Neural progenitor cell (in vitro differentiated cells): ENCODE results near the gene IL31. TPM values are rescaled to one million over a fixed set of nuclear protein-coding genes. Genes with fewer than 3 reads are reported as not detected.

Experiments used
- DNase-seq: peaks from one replicate; pipeline ENCODE4 v3.0.0-alpha.2; 2016; ENCODE audit warnings: low spot score
- H2AFZ ChIP-seq: fragments of 200-600 bp; sonication (generic); replicated peaks from 2 replicates; pipeline ENCODE4 v1.6.1; 2016; ENCODE audit warnings: antibody characterized with exemption
- H3F3A ChIP-seq: fragments of 200-600 bp; sonication (generic); 2 replicates; pipeline ENCODE4 v1.6.1; 2016; ENCODE audit warnings: antibody characterized with exemption, low read depth
- H3K27ac ChIP-seq: fragments of 200-600 bp; sonication (generic); 2 replicates; pipeline ENCODE4 v1.5.1; 2016; ENCODE audit warnings: mild to moderate bottlenecking
- H3K27me3 ChIP-seq: fragments of 200-600 bp; sonication (generic); 2 replicates; pipeline ENCODE4 v1.6.1; 2016; ENCODE audit warnings: mild to moderate bottlenecking, moderate library complexity
- H3K36me3 ChIP-seq: fragments of 200-600 bp; sonication (generic); 2 replicates; pipeline ENCODE4 v1.5.1; 2016
- H3K4me1 ChIP-seq: fragments of 200-600 bp; sonication (generic); 2 replicates; pipeline ENCODE4 v1.6.1; 2016; ENCODE audit warnings: mixed run types
- H3K4me2 ChIP-seq: fragments of 200-600 bp; sonication (generic); 2 replicates; pipeline ENCODE4 v1.6.1; 2016
- H3K4me3 ChIP-seq: fragments of 200-600 bp; sonication (generic); 2 replicates; pipeline ENCODE4 v1.5.1; 2016
- H3K79me2 ChIP-seq: fragments of 200-600 bp; sonication (generic); 2 replicates; pipeline ENCODE4 v1.6.1; 2016; ENCODE audit warnings: low read depth
- H3K9ac ChIP-seq: fragments of 200-600 bp; sonication (generic); 2 replicates; pipeline ENCODE4 v1.6.1; 2016
- H3K9me3 ChIP-seq: fragments of 200-600 bp; sonication (generic); 2 replicates; pipeline ENCODE4 v1.5.1; 2016; ENCODE audit warnings: low read depth
- H4K20me1 ChIP-seq: fragments of 200-600 bp; sonication (generic); 2 replicates; pipeline ENCODE4 v1.6.1; 2016; ENCODE audit warnings: low read depth
- H3K27ac Mint-ChIP-seq: 3 replicates; pipeline ENCODE4 v1.8.0; 2021; ENCODE audit warnings: mixed read lengths
- H3K27me3 Mint-ChIP-seq: 2 replicates; pipeline ENCODE4 v1.8.0; 2022; ENCODE audit warnings: low read depth, mild to moderate bottlenecking, inconsistent platforms, moderate library complexity, mixed read lengths; ENCODE audit not compliant: insufficient read depth
- H3K36me3 Mint-ChIP-seq: 3 replicates; pipeline ENCODE4 v1.8.0; 2021; ENCODE audit warnings: mixed read lengths
- H3K4me1 Mint-ChIP-seq: 3 replicates; pipeline ENCODE4 v1.8.0; 2021; ENCODE audit warnings: mixed read lengths
- H3K4me3 Mint-ChIP-seq: 3 replicates; pipeline ENCODE4 v1.8.0; 2021; ENCODE audit warnings: mild to moderate bottlenecking, moderate library complexity, mixed read lengths
- H3K9me3 Mint-ChIP-seq: 3 replicates; pipeline ENCODE4 v1.8.0; 2020; ENCODE audit warnings: mixed read lengths
- CTCF ChIP-seq: fragments of 200-600 bp; sonication (generic); IDR thresholded peaks from 2 replicates; pipeline ENCODE4 v1.5.1; 2017; ENCODE audit warnings: antibody characterized with exemption, mild to moderate bottlenecking
- EZH2 ChIP-seq: fragments of 200-600 bp; sonication (generic); IDR thresholded peaks from 2 replicates; pipeline ENCODE4 v1.6.1; 2017; ENCODE audit warnings: antibody characterized with exemption, mild to moderate bottlenecking, moderate library complexity
- EZH2phosphoT487 ChIP-seq: fragments of 200-600 bp; sonication (generic); IDR thresholded peaks from 2 replicates; pipeline ENCODE4 v1.6.1; 2017; ENCODE audit warnings: antibody characterized with exemption
- total RNA-seq: library from RNA; depleted of rRNA; stranded (reverse); fragments of >200 nt; gene quantifications from 2 replicates; pipeline ENCODE4 v1.2.3, GENCODE V29; 2015; ENCODE audit warnings: low replicate concordance

Gene IL31
- total RNA-seq, 1 donor from 2014 or later: not detected

GRCh38 chr12:122166422-122167349 is 7.3 kb downstream of the IL31 start:
- H3K27me3 ChIP-seq: no peaks in the 10 kb centered on the region
- Mint-ChIP-seq H3K4me3 (no peak overlapping the region), H3K4me1 (peaks cover 9% of the 10 kb centered on the region), H3K27ac (peak overlapping the region; percentile 29), H3K36me3 (no peaks in the 10 kb centered on the region), H3K9me3 (peaks cover 4% of the 10 kb centered on the region), H3K27me3 (peaks cover 4% of the 10 kb centered on the region)
- no peaks in the 10 kb centered on the region for H4K20me1 ChIP-seq
- H2AFZ ChIP-seq: peak overlapping the region; percentile 57
- H3K79me2 ChIP-seq: no peaks in the 10 kb centered on the region
- H3K4me1 ChIP-seq: no peaks in the 10 kb centered on the region
- no peaks in the 10 kb centered on the region for H3F3A ChIP-seq
- no peak overlapping the region for H3K9ac ChIP-seq
- H3K4me2 ChIP-seq: no peak overlapping the region
- H3K9me3 ChIP-seq: no peaks in the 10 kb centered on the region
- DNase-seq: no peak
- no peak overlapping the region for H3K4me3 ChIP-seq
- H3K36me3 ChIP-seq: no peaks in the 10 kb centered on the region
- H3K27ac ChIP-seq: no peak overlapping the region
- TF ChIP-seq EZH2 (no peak), EZH2phosphoT487 (no peak), CTCF (no peak)

- H3K27me3 Mint-ChIP-seq: no peaks in the 10 kb centered on the region
- no peak overlapping the region for H3K4me3 Mint-ChIP-seq
- TF ChIP-seq EZH2phosphoT487: no peak
- TF ChIP-seq EZH2: no peak
- H3K9ac ChIP-seq: no peak overlapping the region
- H3K4me1 Mint-ChIP-seq: peaks cover 9% of the 10 kb centered on the region
- H3K4me2 ChIP-seq: no peak overlapping the region
- H3K27ac ChIP-seq: no peak overlapping the region
- H3K27me3 ChIP-seq: no peaks in the 10 kb centered on the region
- H3K4me1 ChIP-seq: no peaks in the 10 kb centered on the region
- H3K9me3 Mint-ChIP-seq: no peaks in the 10 kb centered on the region
- no peaks in the 10 kb centered on the region for H3K79me2 ChIP-seq
- no peaks in the 10 kb centered on the region for H3K36me3 Mint-ChIP-seq
- H3K27ac Mint-ChIP-seq: no peak overlapping the region
- no peak overlapping the region for H3K4me3 ChIP-seq
- H3K9me3 ChIP-seq: no peaks in the 10 kb centered on the region
- no peaks in the 10 kb centered on the region for H3F3A ChIP-seq
- no peaks in the 10 kb centered on the region for H3K36me3 ChIP-seq
- no peak for DNase-seq
- H2AFZ ChIP-seq: no peak overlapping the region
- H4K20me1 ChIP-seq: no peaks in the 10 kb centered on the region
Observed at GRCh38 chr12:122162976-122163375, 11.0 kb downstream of the IL31 start.

DNA sequence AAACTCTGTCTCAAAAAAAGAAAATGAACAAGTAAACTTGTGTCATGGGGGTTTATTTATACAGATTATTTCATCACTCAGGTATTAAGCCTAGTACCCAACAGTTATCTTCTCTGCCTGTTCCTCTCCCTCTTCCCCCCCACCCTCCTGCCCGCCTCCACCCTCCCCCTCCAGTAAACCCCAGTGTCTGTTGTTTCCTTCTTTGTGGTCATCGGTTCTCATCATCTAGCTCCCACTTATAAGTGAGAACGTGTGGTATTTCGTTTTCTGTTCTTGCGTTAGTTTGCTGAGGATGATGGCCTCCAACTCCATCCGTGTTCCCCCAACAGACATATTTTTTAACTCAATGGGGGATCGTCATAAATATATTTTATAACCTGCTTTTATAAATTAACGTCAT is 12.3 kb downstream of the IL31 start:
- no peaks in the 10 kb centered on the region for H3K9me3 Mint-ChIP-seq
- Histone ChIP-seq H3K27ac (no peak overlapping the region), H3K4me3 (no peak overlapping the region), H4K20me1 (no peaks in the 10 kb centered on the region), H3K79me2 (no peaks in the 10 kb centered on the region), H3K9me3 (no peaks in the 10 kb centered on the region), H3K9ac (no peak overlapping the region), H3K27me3 (no peaks in the 10 kb centered on the region), H2AFZ (no peak overlapping the region), H3K4me2 (no peak overlapping the region), H3F3A (no peaks in the 10 kb centered on the region), H3K36me3 (no peaks in the 10 kb centered on the region), H3K4me1 (no peaks in the 10 kb centered on the region)
- no peaks in the 10 kb centered on the region for H3K36me3 Mint-ChIP-seq
- H3K27ac Mint-ChIP-seq: no peak overlapping the region
- H3K4me3 Mint-ChIP-seq: no peak overlapping the region
- no peak for DNase-seq
- H3K4me1 Mint-ChIP-seq: peaks cover under 1% of the 10 kb centered on the region
- no peaks in the 10 kb centered on the region for H3K27me3 Mint-ChIP-seq
- TF ChIP-seq EZH2: no peak

GRCh38 chr12:122160761-122161160 is 13.3 kb downstream of the IL31 start:
- H3K9me3 ChIP-seq: no peaks in the 10 kb centered on the region
- Mint-ChIP-seq H3K27me3 (no peaks in the 10 kb centered on the region), H3K4me1 (no peaks in the 10 kb centered on the region), H3K27ac (no peak overlapping the region), H3K36me3 (no peaks in the 10 kb centered on the region), H3K4me3 (no peak overlapping the region), H3K9me3 (no peaks in the 10 kb centered on the region)
- no peaks in the 10 kb centered on the region for H3K79me2 ChIP-seq
- H3K27ac ChIP-seq: no peak overlapping the region
- H3K4me3 ChIP-seq: no peak overlapping the region
- TF ChIP-seq EZH2phosphoT487 (no peak), CTCF (no peak), EZH2 (no peak)
- no peaks in the 10 kb centered on the region for H4K20me1 ChIP-seq
- no peak overlapping the region for H2AFZ ChIP-seq
- H3K36me3 ChIP-seq: no peaks in the 10 kb centered on the region
- no peaks in the 10 kb centered on the region for H3K4me1 ChIP-seq
- no peak for DNase-seq
- no peaks in the 10 kb centered on the region for H3K27me3 ChIP-seq
- H3K4me2 ChIP-seq: no peak overlapping the region
- H3K9ac ChIP-seq: no peak overlapping the region
- H3F3A ChIP-seq: no peaks in the 10 kb centered on the region
